HG02798 (cell line): Measurements from ENCODE around the gene COA1.
"Not testable (repeated sequence)": the region's sequence is repeated elsewhere in the genome, so short reads cannot be mapped to it uniquely, and the experiment has no call there.

Experiments
- ATAC-seq: cut with Tn5 transposase; IDR thresholded peaks from one replicate; pipeline ENCODE4 v1.9.1; 2021; ENCODE audit warnings: mild to moderate bottlenecking; ENCODE audit not compliant: unreplicated experiment, poor library complexity

The COA1 gene

GRCh38 chr7:43637114-43637806 lies 92.1 kb downstream of the COA1 start:
- ATAC-seq: no peak

GRCh38 chr7:43636093-43636492 lies 93.2 kb downstream of the COA1 start:
- no peak for ATAC-seq

- no peak for ATAC-seq
These were observed 94.9 kb downstream of the COA1 start for GRCh38 chr7:43634384-43634783.

- no peak for ATAC-seq
These were observed 96.6 kb downstream of the COA1 start for GRCh38 chr7:43632746-43633145.

GRCh38 chr7:43631559-43631958 lies 97.8 kb downstream of the COA1 start:
- peak; percentile 47 for ATAC-seq

GRCh38 chr7:43630482-43630881 lies 98.8 kb downstream of the COA1 start:
- ATAC-seq: no peak

- no peak for ATAC-seq
These were observed 99.5 kb downstream of the COA1 start for GRCh38 chr7:43629857-43630256.

- ATAC-seq: no peak
These were observed 100.9 kb downstream of the COA1 start for GRCh38 chr7:43628431-43628830.

- not testable (repeated sequence) for ATAC-seq
These were observed 101.5 kb downstream of the COA1 start for GRCh38 chr7:43627798-43628197.

- ATAC-seq: no peak
These were observed 102.6 kb downstream of the COA1 start for GRCh38 chr7:43626695-43627094.

- no peak for ATAC-seq
These were observed 103.3 kb downstream of the COA1 start for GRCh38 chr7:43625980-43626379.

GRCh38 chr7:43625453-43625852 lies 103.9 kb downstream of the COA1 start:
- ATAC-seq: peak; percentile 53

- no peak for ATAC-seq
These were observed 105.2 kb downstream of the COA1 start for GRCh38 chr7:43624156-43624555.

GRCh38 chr7:43621729-43622448 lies 107.4 kb downstream of the COA1 start:
- no peak for ATAC-seq

- no peak for ATAC-seq
These were observed 109.9 kb downstream of the COA1 start for GRCh38 chr7:43619213-43620012.

- no peak for ATAC-seq
These were observed 111.2 kb downstream of the COA1 start for GRCh38 chr7:43618073-43618472.

- no peak for ATAC-seq
These were observed 112.3 kb downstream of the COA1 start for GRCh38 chr7:43616977-43617376.

- no peak for ATAC-seq
These were observed 113.7 kb downstream of the COA1 start for GRCh38 chr7:43615558-43616145.

GRCh38 chr7:43612599-43613589 lies 116.4 kb downstream of the COA1 start:
- peak; percentile 57 for ATAC-seq

GRCh38 chr7:43612128-43612527 lies 117.2 kb downstream of the COA1 start:
- no peak for ATAC-seq
